T1000 (cell line): ENCODE measurements around the gene FBXO8.

Experiments used
- DNase-seq: peaks from one replicate; lab custom pipeline; 2025; ENCODE audit warnings: mixed read lengths; lab: John Stamatoyannopoulos, UW

FBXO8 gene

DNA sequence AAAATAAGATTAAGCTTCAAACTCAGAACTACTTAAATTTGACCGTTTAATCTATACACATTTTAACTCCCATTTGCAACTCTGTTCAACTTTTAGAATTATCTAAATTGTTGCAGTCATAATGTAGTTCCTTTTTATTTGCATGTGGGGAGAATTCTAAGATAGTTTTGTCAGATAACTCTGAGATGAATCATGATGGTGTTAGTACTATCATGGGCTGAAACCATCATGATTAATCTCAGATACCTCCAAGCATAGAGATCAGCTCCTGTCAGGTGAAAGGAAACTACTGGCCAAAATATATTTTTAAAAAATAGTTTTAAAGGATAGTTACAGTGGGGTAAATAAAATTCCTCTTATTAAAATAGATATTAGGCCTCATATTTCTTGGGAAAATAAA lies 39.0 kb downstream of the FBXO8 start:
- DNase-seq, result no peak

DNA sequence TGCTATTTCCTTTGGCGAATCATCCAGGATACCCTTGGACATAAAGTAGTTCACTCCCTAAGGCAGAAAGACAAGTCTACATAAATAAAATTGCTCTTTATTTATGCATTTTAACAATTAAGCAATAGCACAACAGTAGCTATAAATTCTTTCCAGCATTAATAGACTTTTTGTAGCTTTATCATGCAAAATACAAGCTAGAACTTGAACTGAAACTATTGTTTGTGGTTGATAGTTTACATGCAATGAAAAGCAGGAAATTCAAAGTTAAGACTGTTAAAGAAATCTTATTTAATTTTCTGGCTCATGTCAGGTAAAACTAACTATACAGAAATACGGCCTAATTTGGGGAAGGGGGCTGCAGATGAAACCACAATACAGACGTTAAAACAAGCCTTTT lies 42.3 kb downstream of the FBXO8 start:
- no peak for DNase-seq

DNA sequence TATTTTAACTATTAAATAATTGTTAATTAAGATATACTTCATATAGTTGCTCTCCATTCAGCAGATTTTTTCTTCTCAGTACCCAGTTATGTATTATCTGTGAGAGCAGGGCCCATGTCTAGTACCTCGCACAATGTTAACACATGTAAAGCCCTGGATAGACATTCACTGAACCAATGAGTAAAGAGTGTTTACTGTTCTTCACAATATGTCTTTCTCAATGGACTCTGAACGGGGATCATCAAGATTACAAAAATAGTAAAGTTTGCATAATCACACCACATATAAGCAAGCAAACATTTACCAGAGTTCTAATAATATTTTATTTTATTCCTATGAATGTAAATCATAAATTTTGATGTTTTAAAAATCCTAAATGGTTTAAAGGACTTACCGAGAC lies 47.1 kb downstream of the FBXO8 start:
- no peak for DNase-seq

- no peak for DNase-seq
These were observed 52.8 kb downstream of the FBXO8 start for GRCh38 chr4:174230680-174231079.

GRCh38 chr4:174230148-174230547 lies 53.3 kb downstream of the FBXO8 start:
- DNase-seq, result no peak

- no peak for DNase-seq
These were observed 54.5 kb downstream of the FBXO8 start for GRCh38 chr4:174228988-174229387.

- no peak for DNase-seq
These were observed 58.0 kb downstream of the FBXO8 start for GRCh38 chr4:174225349-174226049.

GRCh38 chr4:174224550-174224949 lies 58.9 kb downstream of the FBXO8 start:
- DNase-seq, result no peak

GRCh38 chr4:174222266-174222872 lies 61.1 kb downstream of the FBXO8 start:
- DNase-seq, result no peak

DNA sequence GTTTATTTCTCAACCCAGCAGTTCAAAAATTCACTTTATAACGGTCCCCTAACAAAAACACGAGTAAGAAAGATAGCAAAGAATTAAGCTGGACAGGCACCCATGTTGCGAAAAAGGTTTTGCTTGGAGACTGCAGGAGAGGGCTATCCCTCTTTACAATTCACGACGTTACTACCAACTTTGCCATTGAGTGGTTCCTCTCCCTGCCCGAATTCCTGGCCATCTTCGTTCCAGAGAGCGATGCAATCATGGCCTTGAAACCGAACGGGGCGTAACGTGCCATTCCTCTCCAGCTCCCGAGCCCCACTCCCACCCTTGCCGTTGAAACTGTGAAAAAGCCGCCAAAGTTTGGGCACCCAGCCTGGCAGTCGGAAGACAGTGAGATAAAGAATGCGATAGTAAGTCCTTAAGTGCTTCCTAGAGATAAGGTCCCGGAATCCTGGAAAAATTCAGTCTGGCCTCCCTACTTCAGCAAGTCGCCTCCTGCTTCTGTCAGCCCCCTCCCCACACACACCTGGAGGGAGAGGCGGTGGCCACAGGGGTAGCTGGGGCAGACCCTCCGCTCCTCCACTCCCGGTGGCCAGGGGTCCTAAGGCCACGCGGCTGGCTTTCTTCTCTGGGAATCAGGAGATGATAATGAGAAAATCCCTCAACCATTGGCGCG lies 65.2 kb downstream of the FBXO8 start:
- DNase-seq, result no peak

DNA sequence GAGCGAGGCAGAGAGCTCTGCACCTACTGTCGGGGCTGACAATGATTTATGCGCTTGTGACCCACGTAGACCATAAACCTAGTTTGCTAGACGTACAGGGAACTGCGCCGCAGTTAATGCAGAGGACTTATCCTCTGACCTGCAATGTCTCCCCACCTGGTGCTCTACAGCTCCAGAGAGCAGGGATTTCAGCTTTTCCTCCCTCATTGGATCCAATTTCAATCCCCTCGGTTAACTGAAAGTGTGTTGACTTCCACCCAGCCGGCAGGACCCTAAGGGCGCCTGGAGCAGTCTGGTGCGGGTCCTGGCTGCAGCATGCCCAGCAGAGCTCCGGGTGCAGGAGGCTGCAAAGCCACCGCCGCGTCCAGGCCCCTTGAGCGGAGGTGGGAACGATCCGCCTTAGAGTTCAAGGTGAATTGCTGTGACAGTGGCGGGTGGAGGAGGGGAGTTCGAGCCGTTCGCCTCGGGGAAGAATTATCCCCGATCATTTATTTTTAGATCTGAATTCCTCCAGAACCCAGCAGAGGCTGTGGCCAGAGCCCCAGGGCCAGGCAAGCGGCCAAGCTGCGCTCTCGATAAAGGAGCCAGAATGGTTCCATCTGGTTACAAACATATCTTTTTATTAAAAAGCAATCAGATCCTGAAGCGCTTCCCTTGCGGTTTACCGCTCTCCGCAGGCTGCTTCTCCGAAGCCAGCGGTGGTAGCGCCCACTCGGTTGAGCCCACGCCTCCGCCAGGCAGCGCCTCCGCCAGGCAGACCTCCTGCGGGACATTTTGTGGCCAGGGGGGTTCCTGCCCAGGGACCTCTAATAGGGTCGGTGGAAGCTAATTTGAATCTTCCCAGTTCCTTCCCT lies 66.0 kb downstream of the FBXO8 start:
- no peak for DNase-seq

GRCh38 chr4:174216799-174217272 lies 66.6 kb downstream of the FBXO8 start:
- no peak for DNase-seq

DNA sequence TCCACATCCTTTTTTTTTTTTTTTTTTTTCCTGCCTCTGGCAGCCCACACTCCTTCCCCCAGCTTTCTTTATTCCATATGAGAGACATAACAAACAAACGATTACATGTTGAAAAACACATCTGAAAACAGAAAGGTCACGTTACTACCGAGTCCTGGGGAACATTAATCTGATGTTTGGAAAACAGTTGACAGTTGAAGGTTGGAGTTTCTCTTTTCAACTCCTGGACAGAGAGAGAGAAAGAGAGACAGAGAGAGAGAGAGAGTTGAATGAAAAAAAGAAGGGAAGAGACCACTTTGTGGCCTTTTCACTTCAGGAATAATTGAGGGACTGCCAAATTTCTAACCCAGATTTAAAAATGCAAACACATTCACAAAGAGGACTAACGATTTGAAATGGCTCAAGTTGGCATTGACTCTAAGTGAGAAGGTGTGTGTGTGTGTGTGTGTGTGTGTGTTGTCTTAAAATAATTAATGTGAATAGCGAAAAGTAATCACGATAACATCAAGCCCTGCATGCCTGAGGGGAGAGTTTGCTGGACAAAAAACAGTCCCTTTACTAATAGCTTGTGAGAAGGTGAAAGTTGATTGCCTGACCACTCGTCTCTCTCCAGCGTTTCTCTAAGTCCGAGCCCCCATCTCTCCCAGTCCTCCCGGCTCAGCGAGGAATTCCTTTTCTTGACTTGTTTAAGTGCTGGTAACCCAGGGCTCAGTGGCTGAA lies 67.3 kb downstream of the FBXO8 start:
- DNase-seq, result no peak

GRCh38 chr4:174215057-174215456 lies 68.4 kb downstream of the FBXO8 start:
- DNase-seq, result no peak

DNA sequence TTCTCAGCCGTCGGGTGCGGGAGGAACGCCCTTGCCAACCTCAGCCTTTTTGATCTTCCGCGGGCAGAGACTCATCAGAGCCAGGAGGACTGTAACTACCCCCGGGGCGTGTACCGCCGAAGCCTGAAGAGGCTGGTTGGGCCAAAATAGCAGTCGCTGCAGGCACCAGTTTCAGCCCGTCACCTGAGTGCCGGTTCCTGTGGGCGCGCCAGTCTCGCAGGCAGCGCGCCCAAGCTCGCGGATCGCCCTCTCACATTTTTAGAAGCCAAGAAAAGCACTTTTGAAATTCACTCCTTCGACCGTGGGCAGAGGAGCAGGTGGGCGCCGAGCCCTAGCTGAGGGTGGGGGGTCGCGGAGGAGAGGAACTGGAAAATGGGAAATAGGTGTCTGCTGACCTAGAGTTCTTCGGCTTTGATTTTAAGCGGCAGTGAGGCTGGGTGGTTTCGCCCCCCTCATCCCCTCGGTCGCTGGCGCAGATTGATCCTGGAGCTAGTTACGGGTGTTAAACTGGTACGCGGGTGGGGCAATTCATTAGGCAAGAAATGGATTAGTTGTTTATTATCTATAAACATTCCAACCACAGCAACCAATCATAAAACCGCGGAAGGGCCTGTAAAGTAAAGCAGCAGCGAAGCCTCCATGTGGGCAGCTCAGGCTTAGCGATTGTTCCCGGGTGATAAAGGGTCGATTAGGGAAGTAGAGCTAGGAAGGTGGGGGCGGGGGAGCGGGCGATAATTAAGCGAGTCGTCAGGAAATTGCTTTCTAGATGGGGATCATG lies 69.2 kb downstream of the FBXO8 start:
- no peak for DNase-seq

GRCh38 chr4:174213731-174214100 lies 69.8 kb downstream of the FBXO8 start:
- no peak for DNase-seq

GRCh38 chr4:174212061-174212460 lies 71.4 kb downstream of the FBXO8 start:
- no peak for DNase-seq

GRCh38 chr4:174211622-174212044 lies 71.8 kb downstream of the FBXO8 start:
- no peak for DNase-seq

DNA sequence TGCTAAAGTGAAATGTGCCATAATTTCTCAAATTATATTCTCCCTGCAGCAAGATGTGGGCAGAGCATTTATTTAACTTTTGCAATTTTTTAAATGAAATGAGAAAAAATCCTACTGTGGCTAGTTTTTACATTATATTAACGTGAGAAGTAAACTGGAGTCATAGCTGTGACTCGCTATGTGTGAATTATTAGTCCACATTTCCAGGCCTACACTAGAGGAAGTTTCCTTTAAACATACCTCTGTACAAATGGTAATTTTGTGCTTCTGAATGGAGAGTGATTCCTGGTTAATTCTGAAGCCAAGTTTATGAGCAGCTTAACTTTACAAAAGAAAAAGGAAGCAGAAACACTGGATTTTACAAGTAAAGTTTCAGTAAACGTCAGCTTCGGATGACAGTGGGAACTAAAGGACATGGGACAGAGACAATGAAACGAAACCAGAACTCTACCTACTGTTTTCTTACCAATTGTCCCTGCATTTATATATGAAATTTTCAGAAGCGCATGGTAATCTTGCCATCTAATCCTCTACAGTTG lies 72.4 kb downstream of the FBXO8 start:
- no peak for DNase-seq

DNA sequence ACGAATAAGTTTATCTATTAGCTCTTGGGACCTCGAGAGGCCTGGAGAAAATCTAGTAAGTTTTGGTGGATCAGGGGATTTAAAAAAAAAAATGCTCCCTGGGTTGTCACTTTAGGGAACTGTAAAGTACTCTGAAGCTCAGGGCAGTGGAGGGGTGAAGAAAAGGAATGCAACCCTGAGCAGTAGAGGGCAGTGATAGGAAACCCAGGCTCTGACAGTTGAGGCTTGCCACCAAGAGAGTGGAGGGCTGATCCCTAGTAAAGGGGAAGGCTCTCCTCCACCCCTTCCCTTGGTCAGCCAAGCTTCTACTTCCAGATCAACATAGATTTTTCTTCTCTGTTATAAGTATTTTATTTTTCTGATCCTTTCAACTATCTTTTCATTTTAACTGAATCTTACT lies 73.1 kb downstream of the FBXO8 start:
- DNase-seq, result no peak

GRCh38 chr4:174209341-174209740 lies 74.1 kb downstream of the FBXO8 start:
- DNase-seq, result no peak
